Heart right ventricle (tissue), 16 donors: Measurements from ENCODE around the gene POLR3H. TPM values are rescaled to one million over a fixed set of nuclear protein-coding genes. Genes with fewer than 3 reads are reported as not detected.
A peak's percentile ranks its signal among the peaks of the same experiment; 100 is the strongest.

ENCODE experiments used
- ATAC-seq, 8 donors: fragments of 200-7000 bp; cut with Tn5 transposase; one replicate each; pipeline ENCODE4 v1.9.1; 2020; ENCODE audit warnings: mild to moderate bottlenecking in 8 of 8, moderate library complexity in 8 of 8, moderate number of reproducible peaks in 1 of 8
- DNase-seq, 2 donors: peaks; one replicate each; pipeline ENCODE4 v3.0.0-alpha.2; 2020
- H3K27ac ChIP-seq, 10 donors: fragments of 200-600 bp; sonication (generic) in 2 of 10; one replicate each; pipeline versions ENCODE4 v1.5.0 to v1.8.0; 2020 to 2022; ENCODE audit warnings: mild to moderate bottlenecking in 3 of 10
- H3K27me3 ChIP-seq, 7 donors: fragments of 200-600 bp; one replicate each; pipeline ENCODE4 v1.8.0; 2021 to 2022; ENCODE audit warnings: mild to moderate bottlenecking in 2 of 7
- H3K36me3 ChIP-seq, 9 donors: fragments of 200-600 bp; sonication (generic) in 1 of 9; one replicate each; pipeline versions ENCODE4 v1.5.0 to v1.8.0; 2020 to 2022; ENCODE audit warnings: mild to moderate bottlenecking in 2 of 9
- H3K4me1 ChIP-seq, 9 donors: fragments of 200-600 bp; sonication (generic) in 1 of 9; one replicate each; pipeline versions ENCODE4 v1.5.0 to v1.8.0; 2020 to 2022; ENCODE audit warnings: mild to moderate bottlenecking in 4 of 9
- H3K4me3 ChIP-seq, 10 donors: fragments of 200-600 bp; sonication (generic) in 2 of 10; one replicate each; pipeline versions ENCODE4 v1.5.0 to v1.8.0; 2020 to 2022; ENCODE audit warnings: mild to moderate bottlenecking in 7 of 10, moderate library complexity in 2 of 10
- H3K9me3 ChIP-seq, 11 donors: fragments of 200-600 bp in 10 of 11; sonication (generic) in 2 of 11; one replicate each; pipeline versions ENCODE4 v1.5.0 to v1.8.0; 2013 to 2022; ENCODE audit warnings: mild to moderate bottlenecking in 2 of 11, control low read depth in 1 of 11, moderate library complexity in 1 of 11
- WGBS, 2 donors: extraction: QIAGEN DNeasy Blood & Tissue Kit; methylation state at CpG; one replicate each; pipeline ENCODE4 v1.1.7; 2013; ENCODE audit warnings: inconsistent platforms in 1 of 2; 5-methylcytosine and 5-hydroxymethylcytosine counted together
- intact Hi-C, 10 donors: fragments of 100-400 bp; cut with DNase I; formaldehyde crosslinking; loops; one replicate each; pipeline versions ENCODE4 v1.11.1 to v1.14.2; 2022
- polyA plus RNA-seq, 2 donors: library from polyadenylated mRNA; stranded (reverse); fragments of 200-250 nt; gene quantifications; one replicate each; pipeline ENCODE4 v1.2.3, GENCODE V29; 2013
- total RNA-seq, 10 donors: library from RNA; stranded (reverse); fragmentation: NEBNext Ultra II Directional in 3 of 10; extraction: Animal tissue kit (Norgen Biotek cat#: 25700) in 3 of 10; gene quantifications; one replicate each; pipeline versions ENCODE4 v1.2.1 to v1.2.4, GENCODE V29; 2021 to 2023
- TF ChIP-seq, protein P1 (sequence below), 9 donors: fragments of 200-600 bp; sonication (generic) in 2 of 9; IDR thresholded peaks; one replicate each; pipeline versions ENCODE4 v1.5.0 to v1.8.0; 2021 to 2022; ENCODE audit warnings: antibody characterized with exemption in 9 of 9, mild to moderate bottlenecking in 5 of 9, moderate library complexity in 1 of 9
- donor health status: Arrhythmogenic right ventricular cardiomyopathy.
- donor health status: ischemic (EF 13 %, LVEDD 7.1; RV severe dilation, severe dysfunction).
- donor health status: healthy with polysubstance abuse.
- donor health status: DM: no; HTN: yes; CAD: no.
- donor health status: DM: no; HTN: no; CAD: no.
- donor health status: ischemic (EF 25% LVEDD 6.9; RV normal size, moderate dysfunction).
- donor health status: ischemic (EF 25% LVEDD 5.7; RV mildly dilated, moderate dysfunction).
- donor health status: healthy.
- donor health status: DM: yes; HTN: yes; CAD: no.
- donor health status: Ischemic cardiomyopathy.
- donor health status: ischemic (EF 35%, LVEDD 5.7; RV mildly dilated, moderate dysfunction).
- donor health status: nonischemic (EF 11% LVEDD 7.7; RV severe dilation, severe dysfunction).
- donor health status: DM: yes; HTN: yes; CAD: no.
- donor health status: PGD.
- donor health status: ischemic (EF 29% LVEDD 5.4; RV normal size, mild dysfunction).
- donor health status: nonischemic (EF 23%, LVEDD 6.1; RV moderate dilation, normal function).

POLR3H gene
- total and polyA plus RNA-seq, 12 donors, result 13.3 to 34.9 (median 17.8) TPM

DNA sequence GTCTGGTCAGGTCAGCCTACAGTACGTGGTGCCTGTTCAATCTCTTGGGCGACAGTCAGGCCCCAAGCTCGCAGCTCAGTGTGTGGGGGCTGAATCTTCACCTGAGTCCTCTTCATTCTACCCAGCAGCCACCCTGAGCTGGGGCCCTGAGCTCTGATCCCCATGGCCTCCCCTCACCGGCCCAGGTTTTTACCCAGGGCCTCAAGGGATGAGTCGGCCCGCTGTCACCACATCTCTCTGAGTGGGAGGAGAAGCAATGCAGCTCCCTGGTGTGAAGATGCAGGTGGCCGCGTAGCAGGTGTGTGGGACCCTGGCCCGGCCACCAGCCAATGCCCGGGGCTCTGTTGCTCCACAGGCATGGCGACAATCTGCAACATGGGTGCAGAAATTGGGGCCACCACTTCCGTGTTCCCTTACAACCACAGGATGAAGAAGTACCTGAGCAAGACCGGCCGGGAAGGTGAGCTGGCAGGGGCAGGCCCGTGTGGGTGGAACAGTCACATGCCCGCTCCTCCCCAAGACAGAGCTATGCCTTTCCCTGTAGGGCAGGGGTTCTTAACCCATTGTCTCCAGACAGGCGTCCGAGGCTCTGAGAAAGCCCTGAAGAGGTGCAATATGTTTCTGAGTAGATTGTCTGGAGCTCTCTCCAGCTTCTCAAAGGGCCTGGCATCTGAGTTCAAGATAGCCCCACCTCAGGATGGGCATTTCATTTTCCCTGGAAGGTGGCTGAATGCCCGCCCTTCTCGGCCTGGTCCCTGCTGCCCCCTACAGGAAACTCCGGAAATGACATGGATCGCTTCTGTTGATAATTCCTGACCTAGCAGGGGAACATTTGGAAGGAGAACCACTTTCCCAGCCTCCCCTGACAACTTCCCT is 26.9 kb downstream of the POLR3H start:
- WGBS, 2 donors, result 46 to 54% methylated on average over 22 of the region's 22 CpGs
- intact Hi-C loops, result loop anchor here (1.0 to 5.0 kb wide), 7 partner anchors 45 to 115 kb away; partner anchors contain the start of genes ACO2 (in 1 of the 10) and PHF5A (in 1 of the 10)
- Histone ChIP-seq H3K27ac (peak overlapping the region in 8 of 10 donors; percentile 19 to 70 (median 46)), H3K4me1 (peaks cover 1 to 62% (median 26%) of the 10 kb centered on the region in 9 donors), H3K36me3 (peaks cover 0 to 89% (median 43%) of the 10 kb centered on the region in 9 donors), H3K27me3 (no peaks in the 10 kb centered on the region), H3K9me3 (no peaks in the 10 kb centered on the region), H3K4me3 (no peak overlapping the region)
- ATAC-seq, result peak in 7 of 8 donors; percentile 21 to 60 (median 32)
- peak; percentile 61 to 76 for DNase-seq
- TF ChIP-seq, protein P1, sequence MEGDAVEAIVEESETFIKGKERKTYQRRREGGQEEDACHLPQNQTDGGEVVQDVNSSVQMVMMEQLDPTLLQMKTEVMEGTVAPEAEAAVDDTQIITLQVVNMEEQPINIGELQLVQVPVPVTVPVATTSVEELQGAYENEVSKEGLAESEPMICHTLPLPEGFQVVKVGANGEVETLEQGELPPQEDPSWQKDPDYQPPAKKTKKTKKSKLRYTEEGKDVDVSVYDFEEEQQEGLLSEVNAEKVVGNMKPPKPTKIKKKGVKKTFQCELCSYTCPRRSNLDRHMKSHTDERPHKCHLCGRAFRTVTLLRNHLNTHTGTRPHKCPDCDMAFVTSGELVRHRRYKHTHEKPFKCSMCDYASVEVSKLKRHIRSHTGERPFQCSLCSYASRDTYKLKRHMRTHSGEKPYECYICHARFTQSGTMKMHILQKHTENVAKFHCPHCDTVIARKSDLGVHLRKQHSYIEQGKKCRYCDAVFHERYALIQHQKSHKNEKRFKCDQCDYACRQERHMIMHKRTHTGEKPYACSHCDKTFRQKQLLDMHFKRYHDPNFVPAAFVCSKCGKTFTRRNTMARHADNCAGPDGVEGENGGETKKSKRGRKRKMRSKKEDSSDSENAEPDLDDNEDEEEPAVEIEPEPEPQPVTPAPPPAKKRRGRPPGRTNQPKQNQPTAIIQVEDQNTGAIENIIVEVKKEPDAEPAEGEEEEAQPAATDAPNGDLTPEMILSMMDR (IDR thresholded peaks at IDR 0.05), result peak; percentile 81 to 94 (median 89)

DNA sequence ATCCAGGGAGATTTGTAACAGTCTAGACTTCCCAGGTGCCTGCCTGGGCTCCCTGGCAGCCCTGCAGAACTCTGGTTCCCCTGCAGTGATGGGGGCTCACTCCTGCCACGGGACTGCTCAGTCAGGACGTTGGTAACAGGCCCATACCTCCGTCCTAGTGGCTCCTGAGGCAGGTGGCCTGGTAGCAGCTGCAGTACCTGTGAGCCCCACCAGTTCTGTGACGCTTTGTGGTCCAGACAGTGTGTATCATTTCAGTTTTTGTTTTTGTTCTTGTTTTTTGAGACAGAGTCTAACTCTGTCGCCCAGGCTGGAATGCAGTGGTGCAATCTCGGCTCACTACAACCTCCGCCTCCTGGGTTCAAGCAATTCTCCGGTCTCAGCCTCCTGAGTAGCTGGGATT is 27.8 kb downstream of the POLR3H start:
- DNase-seq (no peak), ATAC-seq (no peak)
- peak overlapping the region in 4 of 10 donors; percentile 17 to 67 (median 28) for H3K27ac ChIP-seq
- WGBS, 2 donors, result 85 to 86% methylated on average over 8 of the region's 8 CpGs
- no peaks in the 10 kb centered on the region for H3K9me3 ChIP-seq
- no peak overlapping the region for H3K4me3 ChIP-seq
- TF ChIP-seq, protein P1 (IDR thresholded peaks at IDR 0.05), result no peak
- peaks cover 0 to 93% (median 49%) of the 10 kb centered on the region in 9 donors for H3K36me3 ChIP-seq
- peaks cover 10 to 62% (median 34%) of the 10 kb centered on the region in 9 donors for H3K4me1 ChIP-seq
- intact Hi-C loops, result loop anchor here in 6 of 10 donors (2.0 to 5.0 kb wide), 5 partner anchors 44 to 114 kb away; partner anchors contain the start of genes ACO2 (in 1 of the 6) and PHF5A (in 1 of the 6)
- H3K27me3 ChIP-seq, result no peaks in the 10 kb centered on the region

DNA sequence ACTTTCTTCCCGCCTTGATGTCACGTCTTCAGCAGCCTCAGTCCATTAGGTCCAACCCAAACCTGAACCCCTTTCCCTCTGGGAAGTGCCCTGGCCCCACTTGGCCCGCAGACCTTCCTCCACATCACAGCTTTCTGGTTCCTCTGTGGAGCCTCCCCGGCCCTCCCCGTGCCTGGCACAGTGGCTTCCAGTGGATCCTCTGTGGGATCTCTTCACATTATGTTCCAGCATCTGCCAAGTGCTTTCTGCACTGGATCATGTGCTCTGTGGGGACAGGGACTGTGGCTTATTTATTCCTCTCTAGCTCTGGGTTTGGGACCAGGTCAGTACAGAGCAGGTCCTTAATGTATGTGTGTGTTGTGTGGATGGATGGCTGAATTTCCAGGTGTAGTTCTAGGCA is 30.9 kb downstream of the POLR3H start:
- WGBS, 2 donors, result 35 to 54% methylated on average over 5 of the region's 5 CpGs
- ATAC-seq, result peak in 1 of 8 donors; percentile 27
- H3K36me3 ChIP-seq, result peaks cover 0 to 100% (median 46%) of the 10 kb centered on the region in 9 donors
- no peaks in the 10 kb centered on the region for H3K9me3 ChIP-seq
- H3K27ac ChIP-seq, result peak overlapping the region in 9 of 10 donors; percentile 16 to 80 (median 56)
- intact Hi-C loops, result loop anchor here in 3 of 10 donors (5.0 kb wide), 2 partner anchors 36 to 41 kb away; no protein-coding TSS in a partner anchor
- TF ChIP-seq, protein P1 (IDR thresholded peaks at IDR 0.05), result no peak
- no peak overlapping the region for H3K4me3 ChIP-seq
- H3K27me3 ChIP-seq, result no peaks in the 10 kb centered on the region
- peaks cover 19 to 80% (median 48%) of the 10 kb centered on the region in 9 donors for H3K4me1 ChIP-seq
- DNase-seq, result no peak

DNA sequence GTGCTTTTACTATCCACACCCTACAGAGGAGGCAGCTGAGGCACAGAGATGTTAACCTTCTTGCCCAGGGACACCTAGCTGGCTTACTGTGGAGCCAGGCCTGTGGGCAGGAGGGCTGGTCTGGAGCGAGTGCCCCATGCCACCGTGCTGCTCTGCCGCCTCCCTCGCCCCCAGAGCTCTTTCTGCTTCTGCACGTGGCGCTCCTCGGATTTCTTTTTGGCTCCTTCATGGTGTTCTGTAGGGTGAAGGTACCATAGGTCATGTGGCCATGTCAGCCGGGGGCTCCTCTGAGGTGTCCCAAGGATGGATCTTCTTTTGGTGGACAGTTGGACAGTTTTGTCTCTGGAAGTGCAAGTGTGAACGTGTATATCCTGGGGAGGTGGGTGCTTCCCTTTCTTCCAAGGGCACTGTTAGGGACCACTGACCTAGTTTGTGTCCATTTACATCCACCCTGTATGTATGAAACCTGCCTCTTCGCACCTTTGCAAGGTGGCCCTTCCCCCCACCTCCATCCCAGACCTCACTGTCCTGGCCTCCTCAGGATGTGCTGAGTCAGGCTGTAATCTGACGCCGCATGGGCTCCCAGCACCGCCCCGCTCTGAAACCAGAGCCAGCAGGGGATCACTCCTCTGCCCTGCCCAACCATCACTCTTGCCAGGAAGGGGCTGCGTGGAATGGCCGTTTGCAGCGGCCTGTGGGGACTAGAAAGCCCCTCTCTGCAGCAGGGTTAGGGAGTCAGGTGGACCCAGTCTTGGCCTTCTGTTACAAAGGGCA is 31.7 kb downstream of the POLR3H start:
- Histone ChIP-seq H3K9me3 (no peaks in the 10 kb centered on the region), H3K27me3 (no peaks in the 10 kb centered on the region), H3K4me3 (no peak overlapping the region), H3K27ac (peak overlapping the region; percentile 29 to 81 (median 63)), H3K4me1 (peaks cover 15 to 81% (median 49%) of the 10 kb centered on the region in 9 donors), H3K36me3 (peaks cover 0 to 100% (median 50%) of the 10 kb centered on the region in 9 donors)
- WGBS, 2 donors, result 58 to 59% methylated on average over 17 of the region's 17 CpGs
- TF ChIP-seq, protein P1 (IDR thresholded peaks at IDR 0.05), result no peak
- DNase-seq (no peak), ATAC-seq (peak; percentile 26 to 66 (median 54))
- intact Hi-C loops, result loop anchor here in 3 of 10 donors (5.0 kb wide), 2 partner anchors 35 to 40 kb away; no protein-coding TSS in a partner anchor
